GM23338 (cell line): Measurements from ENCODE around the gene FTO. TPM values are rescaled to one million over a fixed set of nuclear protein-coding genes. Genes with fewer than 3 reads are reported as not detected.

Experiments used
- ATAC-seq: fragments of 200-7000 bp; cut with Tn5 transposase; 3 replicates; pipeline ENCODE4 v1.9.1; 2020
- DNase-seq: peaks from one replicate; pipeline ENCODE4 v3.0.0-alpha.2; 2015; ENCODE audit warnings: low spot score
- H2AFZ ChIP-seq: fragments of 200-600 bp; sonication (generic); 2 replicates; pipeline ENCODE4 v1.8.0; 2016; ENCODE audit warnings: antibody characterized with exemption, mild to moderate bottlenecking, moderate library complexity
- H3F3A ChIP-seq: fragments of 200-600 bp; sonication (generic); replicated peaks from 2 replicates; pipeline ENCODE4 v1.8.0; 2017; ENCODE audit warnings: antibody characterized with exemption, mixed run types, low read depth
- H3K27ac ChIP-seq: fragments of 200-600 bp; sonication (generic); 2 replicates; pipeline ENCODE4 v1.6.1; 2016; ENCODE audit warnings: low read depth
- H3K27me3 ChIP-seq: fragments of 200-600 bp; sonication (generic); 2 replicates; pipeline ENCODE4 v1.8.0; 2016; ENCODE audit warnings: mild to moderate bottlenecking, mixed run types, moderate library complexity; ENCODE audit not compliant: insufficient read depth
- H3K36me3 ChIP-seq: fragments of 200-600 bp; sonication (generic); 2 replicates; pipeline ENCODE4 v1.8.0; 2016; ENCODE audit warnings: mild to moderate bottlenecking; ENCODE audit not compliant: insufficient read depth
- H3K4me1 ChIP-seq: fragments of 200-600 bp; sonication (generic); 2 replicates; pipeline ENCODE4 v1.8.0; 2016; ENCODE audit warnings: mild to moderate bottlenecking, moderate library complexity; ENCODE audit not compliant: insufficient read depth
- H3K4me2 ChIP-seq: fragments of 200-600 bp; sonication (generic); 2 replicates; pipeline ENCODE4 v1.7.1; 2017; ENCODE audit warnings: mixed run types
- H3K4me3 ChIP-seq: fragments of 200-600 bp; sonication (generic); 2 replicates; pipeline ENCODE4 v1.6.1; 2016; ENCODE audit warnings: mixed run types
- H3K79me2 ChIP-seq: fragments of 200-600 bp; sonication (generic); replicated peaks from 2 replicates; pipeline ENCODE4 v1.8.0; 2017; ENCODE audit warnings: mild to moderate bottlenecking; ENCODE audit not compliant: insufficient read depth
- H3K9me2 ChIP-seq: fragments of 200-600 bp; sonication (generic); 2 replicates; pipeline ENCODE4 v1.8.0; 2017; ENCODE audit not compliant: insufficient read depth
- H4K20me1 ChIP-seq: fragments of 200-600 bp; sonication (generic); replicated peaks from 2 replicates; pipeline ENCODE4 v1.8.0; 2017; ENCODE audit warnings: mild to moderate bottlenecking; ENCODE audit not compliant: insufficient read depth
- H3K27ac Mint-ChIP-seq: 2 replicates; pipeline ENCODE4 v1.8.0; 2020; ENCODE audit warnings: inconsistent platforms, mild to moderate bottlenecking, moderate library complexity, mixed read lengths
- H3K27me3 Mint-ChIP-seq: 3 replicates; pipeline ENCODE4 v1.8.0; 2022; ENCODE audit warnings: low read depth, mild to moderate bottlenecking, moderate library complexity, mixed read lengths, inconsistent platforms; ENCODE audit not compliant: insufficient read depth, poor library complexity
- H3K36me3 Mint-ChIP-seq: 3 replicates; pipeline ENCODE4 v1.8.0; 2021; ENCODE audit warnings: low read depth, mild to moderate bottlenecking, inconsistent platforms, moderate library complexity, mixed read lengths
- H3K4me1 Mint-ChIP-seq: 3 replicates; pipeline ENCODE4 v1.8.0; 2020; ENCODE audit warnings: mild to moderate bottlenecking, inconsistent platforms, mixed read lengths
- H3K4me3 Mint-ChIP-seq: 3 replicates; pipeline ENCODE4 v1.8.0; 2021; ENCODE audit warnings: moderate library complexity, mild to moderate bottlenecking, inconsistent platforms, mixed read lengths
- H3K9me3 Mint-ChIP-seq: 3 replicates; pipeline ENCODE4 v1.8.0; 2020; ENCODE audit warnings: moderate library complexity, mild to moderate bottlenecking, inconsistent platforms, mixed read lengths
- ETS1 ChIP-seq: IDR thresholded peaks from 2 replicates; pipeline ENCODE4 v1.6.1; 2016; ENCODE audit warnings: antibody characterized with exemption
- ZNF114 ChIP-seq: fragments of 250-450 bp; sonication (Bioruptor Pico); IDR thresholded peaks from 2 replicates; pipeline ENCODE4 v1.5.0; 2020; ENCODE audit warnings: mild to moderate bottlenecking, moderate library complexity
- ZNF462 ChIP-seq: fragments of 250-450 bp; sonication (Bioruptor Pico); IDR thresholded peaks from 2 replicates; pipeline ENCODE4 v1.5.0; 2020; ENCODE audit warnings: mild to moderate bottlenecking, moderate library complexity
- polyA plus RNA-seq: library from polyadenylated mRNA; unstranded; fragments of >200 nt; fragmentation: Nextera tagmentation; extraction: Ambion mirVana; gene quantifications from 2 replicates; pipeline ENCODE4 v1.2.1, GENCODE V29; 2016
- total RNA-seq: library from RNA; depleted of rRNA; stranded (reverse); fragments of >200 nt; shearing (Covaris generic); gene quantifications from 2 replicates; pipeline ENCODE4 v1.2.3, GENCODE V29; 2014

FTO gene
- total and polyA plus RNA-seq, 2 experiments from 2014 or later: 17.7 to 69.6 TPM

GRCh38 chr16:53713403-53714204 is 9.6 kb downstream of the FTO start (continued):
- no peak for TF ChIP-seq ZNF462 (CRISPR knock-in tag)

- H3K79me2 ChIP-seq: peaks cover 66% of the 10 kb centered on the region
- 0 out of 2 replicates have a peak overlapping the region, but pooled peaks have one; percentile 40 for H3K4me2 ChIP-seq
- H3K36me3 ChIP-seq: no peaks in the 10 kb centered on the region
- peak; percentile 48; the same call in 2 of the 3 replicates for ATAC-seq
- no peaks in the 10 kb centered on the region for H3K9me2 ChIP-seq
- H3K27me3 ChIP-seq: no peaks in the 10 kb centered on the region
- Mint-ChIP-seq H3K4me3 (no peak overlapping the region), H3K9me3 (no peaks in the 10 kb centered on the region), H3K4me1 (peaks cover 16% of the 10 kb centered on the region), H3K27ac (no peak overlapping the region), H3K36me3 (no peaks in the 10 kb centered on the region), H3K27me3 (no peaks in the 10 kb centered on the region)
- no peak overlapping the region for H3K27ac ChIP-seq
- no peak overlapping the region for H2AFZ ChIP-seq
- H3K4me3 ChIP-seq: no peak overlapping the region
- H4K20me1 ChIP-seq: no peaks in the 10 kb centered on the region
- DNase-seq: peak; percentile 12
- no peak for TF ChIP-seq ETS1
- no peak for TF ChIP-seq ZNF114
- H3F3A ChIP-seq: no peaks in the 10 kb centered on the region
- H3K4me1 ChIP-seq: peaks cover 13% of the 10 kb centered on the region; the same call in 1 of the 2 replicates
Measured at GRCh38 chr16:53714205-53715022, 10.5 kb downstream of the FTO start.
